ENCODE measurements around the gene PHF2. TPM values are rescaled to one million over a fixed set of nuclear protein-coding genes. Genes with fewer than 3 reads are reported as not detected.

PHF2 gene
- total RNA-seq, 2 donors from 2014 or later, result 22.7 to 23.4 TPM

- DNase-seq, result no peak
- Histone ChIP-seq H3K36me3 (no peaks in the 10 kb centered on the region), H3K9ac (ENCODE audit: low read depth in 2 of 2, low read length in 2 of 2) (no peak overlapping the region), H3K4me1 (no peaks in the 10 kb centered on the region), H3K4me3 (no peak overlapping the region), H3K27me3 (no peaks in the 10 kb centered on the region), H3K27ac (no peak overlapping the region), H3K9me3 (no peaks in the 10 kb centered on the region)
- intact Hi-C loops (cut with DNase I), result no loop called here
- TF ChIP-seq, protein P1, sequence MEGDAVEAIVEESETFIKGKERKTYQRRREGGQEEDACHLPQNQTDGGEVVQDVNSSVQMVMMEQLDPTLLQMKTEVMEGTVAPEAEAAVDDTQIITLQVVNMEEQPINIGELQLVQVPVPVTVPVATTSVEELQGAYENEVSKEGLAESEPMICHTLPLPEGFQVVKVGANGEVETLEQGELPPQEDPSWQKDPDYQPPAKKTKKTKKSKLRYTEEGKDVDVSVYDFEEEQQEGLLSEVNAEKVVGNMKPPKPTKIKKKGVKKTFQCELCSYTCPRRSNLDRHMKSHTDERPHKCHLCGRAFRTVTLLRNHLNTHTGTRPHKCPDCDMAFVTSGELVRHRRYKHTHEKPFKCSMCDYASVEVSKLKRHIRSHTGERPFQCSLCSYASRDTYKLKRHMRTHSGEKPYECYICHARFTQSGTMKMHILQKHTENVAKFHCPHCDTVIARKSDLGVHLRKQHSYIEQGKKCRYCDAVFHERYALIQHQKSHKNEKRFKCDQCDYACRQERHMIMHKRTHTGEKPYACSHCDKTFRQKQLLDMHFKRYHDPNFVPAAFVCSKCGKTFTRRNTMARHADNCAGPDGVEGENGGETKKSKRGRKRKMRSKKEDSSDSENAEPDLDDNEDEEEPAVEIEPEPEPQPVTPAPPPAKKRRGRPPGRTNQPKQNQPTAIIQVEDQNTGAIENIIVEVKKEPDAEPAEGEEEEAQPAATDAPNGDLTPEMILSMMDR (IDR thresholded peaks at IDR 0.05), result no peak
These were observed 137.3 kb downstream of the PHF2 start for GRCh38 chr9:93713716-93714115.

DNA sequence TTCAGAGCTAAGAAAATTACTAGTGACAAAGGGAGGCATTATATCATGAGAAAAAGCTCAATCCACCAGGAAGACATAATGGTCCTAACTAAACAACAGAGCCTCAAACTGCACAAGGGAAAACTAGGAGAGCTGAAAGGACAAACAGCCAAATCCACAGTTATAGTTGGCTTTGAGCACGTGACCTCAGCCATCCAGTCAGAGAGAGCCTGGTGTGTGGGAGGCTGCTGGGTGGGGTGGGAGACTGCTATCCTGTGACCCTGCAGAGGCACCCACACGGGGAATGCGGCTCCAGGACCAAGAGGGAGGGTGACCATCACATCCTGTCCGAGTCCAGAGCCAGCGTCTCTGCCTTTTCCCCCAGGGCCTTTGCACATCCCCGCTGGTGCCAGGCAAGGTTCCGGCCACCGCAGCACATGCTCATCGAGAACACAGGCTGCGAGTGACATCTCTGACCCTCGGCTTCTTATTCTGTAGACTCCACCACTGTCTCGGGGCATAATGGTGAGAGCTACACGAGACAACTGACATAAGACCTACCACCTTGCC, 145.1 kb downstream of the PHF2 start:
- no peak overlapping the region for H3K27ac ChIP-seq
- H3K9me3 ChIP-seq, result no peaks in the 10 kb centered on the region
- no peaks in the 10 kb centered on the region for H3K27me3 ChIP-seq
- H3K9ac ChIP-seq (ENCODE audit: low read depth in 2 of 2, low read length in 2 of 2), result no peak overlapping the region
- no peaks in the 10 kb centered on the region for H3K4me1 ChIP-seq
- DNase-seq, result no peak
- TF ChIP-seq, protein P1 (IDR thresholded peaks at IDR 0.05), result no peak
- intact Hi-C loops (cut with DNase I), result no loop called here
- no peaks in the 10 kb centered on the region for H3K36me3 ChIP-seq
- H3K4me3 ChIP-seq, result no peak overlapping the region

- Histone ChIP-seq H3K36me3 (no peaks in the 10 kb centered on the region), H3K4me3 (no peak overlapping the region), H3K9me3 (no peaks in the 10 kb centered on the region), H3K4me1 (no peaks in the 10 kb centered on the region), H3K27me3 (no peaks in the 10 kb centered on the region), H3K9ac (ENCODE audit: low read depth in 2 of 2, low read length in 2 of 2) (no peak overlapping the region), H3K27ac (no peak overlapping the region)
- intact Hi-C loops (cut with DNase I), result no loop called here
- no peak for DNase-seq
- TF ChIP-seq, protein P1 (IDR thresholded peaks at IDR 0.05), result no peak
These were observed 148.5 kb downstream of the PHF2 start for GRCh38 chr9:93724852-93725251.

DNA sequence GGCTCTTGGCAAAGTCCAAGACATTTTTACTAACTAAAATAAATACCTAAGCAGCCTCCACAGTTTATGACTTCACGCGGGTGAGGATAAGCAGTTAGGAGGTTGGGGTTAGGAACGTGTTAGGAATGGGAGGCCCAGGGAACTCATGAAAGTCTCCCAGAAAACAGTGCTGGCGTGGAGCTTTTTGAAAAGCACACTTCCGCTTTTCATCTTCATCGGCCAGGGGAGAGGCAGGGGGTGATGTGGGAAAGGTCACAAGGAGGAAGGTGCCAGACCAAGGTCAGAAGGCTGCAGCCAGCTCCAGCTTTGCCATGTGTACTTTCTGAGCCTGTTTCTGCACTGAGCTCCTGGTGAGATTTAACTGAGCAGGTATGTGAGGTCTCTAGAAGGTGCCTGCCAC, 149.0 kb downstream of the PHF2 start:
- H3K4me3 ChIP-seq, result no peak overlapping the region
- no peaks in the 10 kb centered on the region for H3K36me3 ChIP-seq
- H3K9me3 ChIP-seq, result no peaks in the 10 kb centered on the region
- TF ChIP-seq, protein P1 (IDR thresholded peaks at IDR 0.05), result no peak
- no peak for DNase-seq
- no peaks in the 10 kb centered on the region for H3K27me3 ChIP-seq
- no peak overlapping the region for H3K9ac ChIP-seq (ENCODE audit: low read depth in 2 of 2, low read length in 2 of 2)
- H3K4me1 ChIP-seq, result no peaks in the 10 kb centered on the region
- intact Hi-C loops (cut with DNase I), result no loop called here
- H3K27ac ChIP-seq, result no peak overlapping the region

DNA sequence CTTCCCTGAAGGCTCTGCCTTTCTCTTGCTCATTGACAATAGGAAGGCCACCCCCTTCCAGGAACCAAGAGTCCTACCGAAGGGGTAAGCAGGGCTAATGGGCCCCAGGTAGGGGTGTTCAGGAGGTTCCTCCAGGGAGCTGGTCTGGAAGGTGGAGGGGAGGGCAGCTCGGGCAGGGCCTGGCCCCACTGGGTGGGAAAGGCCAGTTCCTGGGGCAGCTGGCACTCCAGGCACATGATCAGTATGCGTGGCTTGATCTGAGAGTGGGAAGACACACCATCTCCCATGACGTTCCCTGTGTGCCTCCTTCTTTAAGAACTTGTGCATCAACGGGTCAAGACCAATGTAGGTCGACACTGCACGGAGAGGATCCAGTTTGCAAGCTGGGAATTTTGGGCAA, 149.8 kb downstream of the PHF2 start:
- TF ChIP-seq, protein P1 (IDR thresholded peaks at IDR 0.05), result no peak
- intact Hi-C loops (cut with DNase I), result no loop called here
- H3K4me1 ChIP-seq, result no peaks in the 10 kb centered on the region
- no peak overlapping the region for H3K4me3 ChIP-seq
- DNase-seq, result no peak
- H3K9me3 ChIP-seq, result no peaks in the 10 kb centered on the region
- no peak overlapping the region for H3K27ac ChIP-seq
- H3K36me3 ChIP-seq, result no peaks in the 10 kb centered on the region
- no peaks in the 10 kb centered on the region for H3K27me3 ChIP-seq
- no peak overlapping the region for H3K9ac ChIP-seq (ENCODE audit: low read depth in 2 of 2, low read length in 2 of 2)

Small RNA genes within 50 kb of the gene (microRNA-seq; reads per million reads assigned to microRNA genes)
- not detected for gene MIR548AU

Other genes starting within 250 kb of the PHF2 start
- 100 to 1,000 TPM; 246 to 264 TPM for gene FAM120A, start 124.9 kb upstream of the PHF2 start, total RNA-seq
- 10 to 100 TPM; 56.5 to 67.1 TPM for gene FAM120AOS, start 123.0 kb upstream of the PHF2 start, total RNA-seq

Measured in colonic mucosa (tissue), 4 donors.